RKO (cell line): ENCODE results near the gene UBL4A.

Experiments
- DNase-seq: peaks from one replicate; pipeline ENCODE4 v3.0.0-alpha.2; 2016; ENCODE audit warnings: low spot score

The UBL4A gene

DNA sequence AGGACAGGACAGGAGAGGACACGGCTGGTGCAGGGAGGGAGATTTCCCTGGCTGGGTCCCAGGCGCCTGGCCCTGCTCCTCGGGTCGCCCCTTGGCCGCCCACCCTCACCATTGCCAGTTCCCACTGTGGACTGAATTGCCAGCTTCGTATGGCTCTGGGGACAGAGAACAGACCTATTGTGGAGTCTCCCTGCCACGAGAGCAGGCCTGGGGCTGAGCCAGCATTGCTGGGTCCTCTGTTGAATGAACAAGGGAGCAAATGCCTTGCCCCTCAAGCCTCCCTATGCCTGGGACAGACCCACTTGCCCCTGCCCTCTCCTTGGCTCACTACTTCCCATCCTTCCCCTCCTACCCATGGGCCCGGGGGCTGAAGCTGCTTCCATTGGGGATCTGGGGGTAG lies 24.0 kb downstream of the UBL4A start:
- no peak for DNase-seq

DNA sequence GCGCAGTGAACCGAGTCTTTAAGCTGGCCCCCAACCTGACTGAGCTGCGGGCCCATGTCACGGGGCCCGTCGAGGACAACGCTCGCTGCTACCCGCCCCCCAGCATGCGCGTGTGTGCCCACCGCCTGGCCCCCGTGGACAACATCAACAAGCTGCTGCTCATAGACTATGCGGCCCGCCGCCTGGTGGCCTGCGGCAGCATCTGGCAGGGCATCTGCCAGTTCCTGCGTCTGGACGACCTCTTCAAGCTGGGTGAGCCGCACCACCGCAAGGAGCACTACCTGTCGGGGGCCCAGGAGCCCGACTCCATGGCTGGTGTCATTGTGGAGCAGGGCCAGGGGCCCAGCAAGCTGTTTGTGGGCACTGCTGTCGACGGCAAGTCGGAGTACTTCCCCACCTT lies 26.1 kb downstream of the UBL4A start:
- DNase-seq, result no peak

DNA sequence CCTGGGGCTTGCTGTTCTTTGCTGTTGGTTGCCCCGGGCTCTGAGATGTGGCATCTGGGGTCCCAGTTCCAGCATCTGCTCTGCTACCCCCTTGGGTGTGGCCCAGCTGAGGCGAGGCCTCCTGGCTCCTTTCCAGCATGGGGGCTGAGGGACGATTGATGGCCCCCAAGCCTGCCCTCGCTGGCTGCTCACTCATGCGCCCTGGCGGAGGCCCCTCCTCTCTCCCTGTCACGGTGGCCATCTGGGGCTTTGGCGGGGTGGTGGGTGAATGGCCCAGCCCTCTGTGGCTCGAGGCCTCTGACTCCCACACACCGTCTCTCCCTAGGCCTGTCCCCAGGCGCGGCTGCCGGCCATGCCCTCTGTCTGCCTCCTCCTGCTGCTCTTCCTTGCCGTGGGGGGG lies 26.6 kb downstream of the UBL4A start:
- no peak for DNase-seq

DNA sequence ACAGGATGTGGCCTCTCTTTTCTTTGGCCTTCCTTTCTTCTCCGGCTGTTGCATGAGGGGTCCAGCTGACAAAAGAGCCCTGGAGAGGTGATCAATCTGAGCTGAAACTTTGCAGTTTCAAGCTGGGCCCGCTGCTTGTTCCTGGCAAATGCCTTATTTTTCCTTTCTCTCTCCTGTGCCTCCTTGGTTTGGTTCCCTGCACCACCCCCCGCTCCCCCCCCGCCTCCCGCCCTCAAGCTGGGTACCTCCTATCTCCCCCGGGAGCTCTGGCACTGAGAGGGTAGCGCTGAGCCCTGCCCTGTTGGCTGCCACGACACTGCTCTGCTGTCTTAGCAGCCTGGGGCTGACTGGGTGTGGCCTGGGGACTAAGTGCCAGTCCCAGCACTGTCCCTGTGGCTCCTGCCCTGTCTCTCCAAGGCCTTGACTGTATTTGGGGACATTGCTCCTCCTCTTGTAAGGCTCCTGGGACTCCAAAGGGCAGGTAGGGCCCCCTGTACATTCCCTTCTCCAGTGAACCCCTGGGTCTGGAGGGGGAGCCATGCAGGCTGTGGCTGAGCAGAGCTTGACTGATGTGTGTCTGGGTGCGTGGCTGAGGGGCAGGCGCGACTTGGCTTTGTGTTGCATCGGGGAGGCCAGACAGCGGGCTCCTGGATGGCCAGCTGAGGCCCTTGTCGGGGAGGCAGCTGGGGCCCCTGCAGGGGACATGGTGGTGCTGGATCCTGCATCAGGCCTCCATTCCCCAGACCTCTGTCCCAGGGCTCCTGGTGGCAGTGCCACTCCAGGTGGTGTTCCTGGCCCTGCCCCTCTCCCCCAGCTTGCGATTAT lies 27.2 kb downstream of the UBL4A start:
- DNase-seq, result no peak

DNA sequence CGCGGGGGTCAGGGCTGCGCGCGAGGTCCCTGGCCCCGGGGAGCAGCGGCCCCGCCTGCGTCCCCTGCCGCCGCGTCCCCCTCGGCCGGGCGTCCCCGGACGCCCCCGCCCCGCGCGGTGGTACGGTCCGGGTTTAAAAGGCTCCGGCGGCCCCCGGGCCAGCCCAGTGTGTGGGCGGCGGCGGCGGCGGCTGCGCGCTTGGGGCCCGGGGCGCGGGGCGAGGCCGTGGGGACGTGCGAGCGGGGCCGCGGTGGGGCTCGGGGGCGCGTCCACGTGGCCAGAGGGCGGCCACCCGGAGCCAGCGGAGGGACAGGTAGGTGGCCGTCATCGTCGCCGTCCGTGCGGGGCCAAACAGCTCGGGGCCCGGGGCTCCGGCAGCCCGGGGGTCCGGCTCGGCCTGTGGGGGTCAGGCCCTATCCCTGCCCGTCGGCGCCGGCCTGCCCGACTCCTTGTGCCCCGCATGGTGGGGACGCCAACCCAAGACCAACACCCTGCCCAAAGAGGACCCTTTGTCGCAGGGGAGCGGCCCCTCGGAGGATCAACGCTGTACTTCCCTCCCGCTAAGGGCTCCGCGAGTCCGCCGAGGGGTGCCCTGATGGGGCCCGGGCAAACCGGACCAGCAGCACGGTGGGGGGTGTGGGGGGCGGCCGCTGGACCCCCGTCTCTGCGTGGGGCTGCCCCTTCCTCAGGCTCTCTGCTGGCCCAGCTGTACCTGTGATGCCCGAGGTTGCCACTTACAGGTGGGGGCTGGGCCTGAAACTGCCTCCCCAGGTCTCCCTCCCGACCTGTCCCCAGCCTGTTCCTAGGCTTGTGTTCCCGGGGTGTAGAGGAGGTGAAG lies 28.1 kb downstream of the UBL4A start, which contains the start of gene PLXNA3:
PLXNA3 (plus strand) TSS at position 166 of the 838 bp plus-strand sequence. CDS start 1,903 bp downstream, outside the sequence.
- DNase-seq, result no peak

DNA sequence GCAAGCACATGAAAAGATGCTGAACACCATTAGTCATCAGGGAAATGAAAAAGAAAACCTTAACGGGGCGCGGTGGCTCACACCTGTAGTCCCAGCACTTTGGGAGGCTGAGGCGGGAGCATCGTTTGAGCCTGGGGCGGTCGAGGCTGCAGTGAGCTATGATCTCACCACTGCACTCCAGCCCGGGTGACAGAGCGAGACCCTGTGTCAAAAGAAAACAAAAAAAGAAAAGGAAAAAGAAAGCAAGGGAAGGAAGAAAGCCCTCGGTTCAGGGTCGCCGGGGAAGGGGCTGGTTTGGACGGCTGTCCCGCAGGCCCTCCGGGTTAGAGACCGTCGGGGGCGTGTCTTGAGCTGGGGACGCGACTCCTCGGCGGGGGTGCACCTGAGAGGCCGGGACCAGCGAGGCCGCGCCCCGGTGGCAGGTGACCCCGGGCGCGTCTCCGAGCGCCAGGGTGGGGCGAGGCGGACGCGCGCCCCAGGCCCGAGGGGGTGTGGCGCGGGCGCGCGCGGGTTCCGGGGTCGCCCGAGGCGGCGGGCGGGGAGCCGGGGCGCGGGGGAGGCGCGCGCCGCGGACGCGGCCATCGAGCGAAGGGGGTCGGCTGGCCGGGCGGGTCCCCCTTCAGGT lies 28.8 kb downstream of the UBL4A start:
- peak; percentile 22 for DNase-seq

DNA sequence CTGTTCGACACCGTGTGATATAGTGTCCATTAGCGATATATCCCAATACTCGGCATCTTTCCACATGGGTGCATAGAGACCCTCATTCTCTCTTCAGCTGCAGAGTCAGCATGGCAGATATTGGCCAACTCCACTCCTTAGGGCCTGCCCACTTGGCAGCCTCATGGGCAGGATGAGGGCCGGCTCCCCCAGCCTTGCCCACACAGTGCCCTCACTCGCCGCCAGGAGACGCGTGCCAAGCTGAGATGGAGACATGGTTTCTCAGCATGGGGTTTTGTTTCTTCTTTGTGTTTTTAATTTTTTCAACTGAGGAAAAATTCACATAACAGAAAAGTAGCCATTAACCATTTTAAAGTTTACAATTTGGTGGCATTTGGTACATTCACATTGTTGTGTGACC lies 33.6 kb downstream of the UBL4A start:
- DNase-seq, result no peak

DNA sequence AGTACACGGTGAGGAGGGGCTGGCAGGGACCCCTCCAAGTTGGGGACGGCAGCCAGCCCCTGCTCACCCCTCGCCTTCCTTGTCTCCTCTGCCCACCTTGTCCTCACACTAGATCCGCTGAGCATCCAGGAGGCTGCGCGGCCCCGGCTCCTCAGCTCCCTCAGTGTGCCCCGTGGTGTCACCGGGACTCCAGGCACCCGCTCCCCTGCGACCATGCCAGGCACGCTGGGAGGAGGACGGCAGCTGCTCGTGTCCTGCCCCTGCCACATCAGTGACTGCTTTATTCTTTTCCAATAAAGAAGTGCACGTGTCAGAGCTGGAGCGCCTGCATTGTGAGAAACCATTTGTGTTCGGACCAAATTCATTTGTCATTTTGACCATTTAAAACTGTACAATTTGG lies 36.1 kb downstream of the UBL4A start:
- DNase-seq, result no peak

DNA sequence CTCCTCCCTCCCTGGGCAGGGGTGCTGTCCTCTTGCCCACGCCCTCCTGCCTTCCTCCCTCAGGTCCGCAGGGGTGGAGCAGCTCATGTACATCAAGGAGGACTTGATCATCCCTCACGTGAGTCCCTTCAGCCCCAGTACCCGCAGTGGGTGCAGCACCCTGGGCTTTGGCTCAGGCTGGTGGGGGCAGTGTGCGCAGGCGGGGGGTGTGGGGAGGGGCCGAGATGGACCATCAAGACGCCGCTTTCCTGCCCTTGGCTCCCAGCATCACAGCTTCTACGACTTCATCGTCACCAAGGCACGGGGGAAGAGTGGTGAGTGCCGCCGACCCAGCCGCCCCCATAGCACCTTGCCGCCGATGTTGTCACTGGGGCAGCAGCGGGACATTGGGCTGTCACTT lies 36.8 kb downstream of the UBL4A start:
- DNase-seq, result no peak

DNA sequence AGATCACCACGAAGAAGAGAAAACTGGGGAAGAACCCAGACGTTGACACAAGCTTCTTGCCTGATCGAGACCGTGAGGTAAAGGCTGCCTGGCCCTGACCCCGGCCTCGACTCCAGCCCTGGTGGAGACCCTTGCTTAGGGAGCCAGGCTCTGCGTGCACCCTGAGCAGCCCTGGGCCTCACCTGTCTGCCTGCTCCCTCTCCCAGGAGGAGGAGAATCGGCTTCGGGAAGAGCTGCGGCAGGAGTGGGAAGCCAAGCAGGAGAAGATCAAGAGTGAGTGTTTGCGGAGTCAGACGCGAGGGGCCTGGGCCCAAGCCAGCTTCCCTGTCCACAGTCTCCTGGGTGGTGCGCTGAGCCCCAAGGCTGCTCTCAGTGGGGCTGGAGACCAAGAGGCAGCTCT lies 37.9 kb downstream of the UBL4A start:
- no peak for DNase-seq

DNA sequence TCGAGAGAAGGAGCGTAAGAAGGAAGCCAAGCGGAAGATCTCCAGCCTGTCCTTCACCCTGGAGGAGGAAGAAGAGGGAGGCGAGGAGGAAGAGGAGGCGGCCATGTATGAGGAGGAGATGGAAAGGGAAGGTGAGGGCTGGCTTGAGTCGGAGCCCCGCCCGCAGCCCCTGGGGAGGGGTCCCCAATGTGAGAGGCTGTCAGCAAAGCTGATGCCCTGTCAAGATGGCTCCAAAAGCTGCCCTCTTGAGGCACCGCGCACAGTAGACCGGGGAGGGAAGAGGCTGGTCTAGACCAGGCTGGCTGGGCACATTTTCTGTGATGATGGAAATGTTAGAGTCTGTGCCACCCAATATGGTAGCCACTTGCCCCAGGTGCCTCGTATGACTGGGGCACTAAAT lies 40.0 kb downstream of the UBL4A start:
- no peak for DNase-seq

DNA sequence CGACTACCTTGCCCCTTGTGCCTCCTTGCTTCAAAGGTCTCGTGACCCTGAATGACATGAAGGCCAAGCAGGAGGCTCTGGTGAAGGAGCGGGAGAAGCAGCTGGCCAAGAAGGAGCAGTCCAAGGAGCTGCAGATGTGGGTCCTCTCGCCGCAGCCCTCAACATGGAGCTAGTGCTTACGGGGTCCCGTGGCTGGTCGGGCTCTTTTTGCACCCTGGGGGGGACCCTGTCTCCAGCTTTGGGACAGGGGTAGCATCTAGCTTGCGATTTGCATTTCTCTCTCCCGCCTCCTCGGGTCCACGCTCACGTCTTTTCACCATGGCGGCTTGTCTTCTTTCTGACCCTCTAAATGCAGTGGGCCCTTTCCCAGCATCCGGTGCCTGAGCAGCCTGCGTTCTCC lies 40.6 kb downstream of the UBL4A start:
- DNase-seq, result no peak

DNA sequence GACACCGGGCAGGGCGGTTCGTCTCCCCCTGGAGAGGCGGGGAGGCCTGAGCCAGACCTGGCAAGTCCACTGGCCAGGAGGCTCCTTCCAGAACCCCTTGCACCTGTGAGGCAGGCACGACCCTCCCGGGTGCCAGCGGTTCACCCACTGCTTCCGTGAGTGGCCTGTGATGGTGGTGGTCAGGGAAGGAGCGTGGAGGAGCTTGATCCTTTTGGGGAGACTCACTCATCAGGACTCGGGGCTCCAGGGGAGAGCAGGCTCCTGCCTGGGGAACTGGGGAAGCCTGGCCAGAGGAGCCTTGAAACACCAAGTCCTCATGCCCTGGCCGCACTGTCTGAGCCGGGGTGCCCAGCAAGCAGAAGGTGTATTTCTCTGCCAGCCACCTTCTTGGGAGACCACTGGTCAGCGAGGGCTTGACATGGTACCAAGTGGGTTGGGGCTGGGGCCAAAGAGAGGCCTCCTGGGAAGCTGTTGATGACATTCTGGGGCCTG lies 41.6 kb downstream of the UBL4A start:
- no peak for DNase-seq

DNA sequence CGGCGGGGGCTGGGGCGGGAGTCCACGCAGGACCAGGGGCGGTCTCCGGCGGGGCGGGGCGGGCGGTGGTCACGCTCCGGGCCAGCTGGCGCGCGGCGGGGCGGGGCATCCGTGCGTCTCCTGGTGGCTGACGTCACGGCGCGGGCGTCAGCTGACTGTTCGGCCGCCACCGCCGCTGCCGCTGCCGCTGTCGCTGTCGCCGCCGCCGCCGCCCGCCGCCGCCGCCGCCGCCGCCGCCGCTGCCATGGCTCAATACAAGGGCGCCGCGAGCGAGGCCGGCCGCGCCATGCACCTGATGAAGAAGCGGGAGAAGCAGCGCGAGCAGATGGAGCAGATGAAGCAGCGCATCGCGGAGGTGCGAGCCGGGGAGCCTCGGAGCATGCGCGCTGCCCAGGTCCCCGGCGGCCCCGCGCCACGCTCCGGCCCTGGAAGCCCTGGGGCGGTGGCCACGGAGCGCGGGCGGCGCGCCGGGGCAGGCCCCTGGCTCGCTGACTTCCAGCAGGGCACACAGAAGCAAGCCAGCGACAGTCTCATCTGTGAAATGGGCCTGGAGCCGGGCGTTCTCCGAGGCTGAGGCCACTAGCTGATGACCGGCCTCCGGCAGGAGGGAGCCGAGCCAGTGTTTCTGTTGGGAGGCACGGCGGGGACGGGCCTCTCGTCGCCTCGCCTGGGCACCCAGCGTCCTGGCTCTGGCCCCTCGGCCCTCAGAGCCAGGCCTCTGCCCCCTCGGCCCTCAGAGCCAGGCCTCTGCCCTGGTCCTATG lies 42.2 kb downstream of the UBL4A start, which contains the start of gene FAM50A:
FAM50A (plus strand) TSS at position 150 of the 763 bp plus-strand sequence; CDS start at position 245, 95 bp downstream.
- peak; percentile 61 for DNase-seq

DNA sequence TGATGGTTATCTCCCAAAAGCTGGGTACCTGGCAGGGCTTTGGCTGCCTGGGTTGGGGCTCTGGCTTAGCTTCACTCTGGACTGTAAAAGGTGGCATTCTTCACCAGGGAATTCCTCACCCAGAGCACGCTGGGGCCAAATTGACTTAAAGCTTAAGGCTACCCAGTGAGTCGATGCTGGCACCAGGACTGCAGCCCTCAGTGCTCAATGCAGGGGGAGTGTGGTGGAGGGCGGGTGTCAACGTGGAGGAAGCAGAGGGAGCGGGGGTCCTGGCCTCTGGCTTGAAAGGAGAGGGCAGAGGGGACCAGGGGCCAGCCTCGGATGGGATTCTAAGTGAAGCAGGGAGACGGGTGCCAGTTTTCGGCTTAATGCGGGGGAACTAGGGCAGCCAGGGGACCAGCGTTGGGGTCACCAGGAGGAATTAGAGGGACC lies 42.9 kb downstream of the UBL4A start:
- no peak for DNase-seq

DNA sequence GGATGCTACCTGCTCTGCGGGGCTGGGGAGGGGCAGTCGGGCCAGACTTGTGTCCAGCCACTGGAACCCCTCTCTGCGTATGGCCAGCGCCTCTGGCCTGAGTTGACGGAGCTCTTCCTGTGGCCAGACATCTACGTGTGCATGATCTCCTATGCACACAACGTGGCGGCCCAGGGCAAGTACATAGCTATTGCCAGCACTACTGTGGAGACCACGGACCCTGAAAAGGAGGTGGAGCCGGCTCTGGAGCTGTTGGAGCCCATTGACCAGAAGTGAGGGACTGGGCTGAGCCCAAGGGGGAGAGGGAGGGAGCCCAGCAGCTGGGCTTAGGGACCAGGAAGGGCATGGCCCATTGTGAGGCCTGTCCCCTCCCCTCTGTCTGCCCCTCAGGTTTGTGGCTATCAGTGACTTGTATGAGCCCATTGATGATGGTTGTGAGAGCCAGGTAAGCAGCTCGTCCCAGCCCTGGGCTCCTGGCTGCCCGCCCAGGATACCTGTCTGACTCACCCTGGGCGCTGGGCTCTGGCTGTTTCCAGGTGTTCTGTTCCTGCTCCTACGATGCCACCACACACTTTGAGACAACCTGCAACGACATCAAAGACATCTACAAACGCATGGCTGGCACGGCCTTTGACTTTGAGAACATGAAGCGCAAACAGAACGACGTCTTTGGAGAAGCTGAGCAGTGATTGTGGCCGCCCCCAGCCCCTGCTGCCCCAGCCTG lies 44.3 kb downstream of the UBL4A start:
- DNase-seq, result no peak

DNA sequence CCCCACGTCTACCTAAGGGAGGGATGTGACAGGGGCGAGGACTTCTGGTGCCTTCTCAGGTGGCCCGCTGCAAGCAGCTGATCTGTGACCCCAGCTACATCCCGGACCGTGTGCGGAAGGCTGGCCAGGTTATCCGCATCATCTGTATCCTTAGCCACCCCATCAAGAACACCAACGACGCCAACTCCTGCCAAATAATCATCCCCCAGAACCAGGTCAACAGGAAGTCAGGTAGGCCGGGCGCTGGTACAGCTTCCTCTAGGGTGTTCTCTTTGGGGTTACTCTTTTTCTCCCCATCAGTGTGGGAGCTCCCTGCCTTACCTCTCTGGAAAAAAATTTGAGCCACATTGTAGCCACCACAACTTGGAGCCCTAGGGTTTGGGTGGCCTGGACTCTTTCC lies 44.9 kb downstream of the UBL4A start:
- no peak for DNase-seq

DNA sequence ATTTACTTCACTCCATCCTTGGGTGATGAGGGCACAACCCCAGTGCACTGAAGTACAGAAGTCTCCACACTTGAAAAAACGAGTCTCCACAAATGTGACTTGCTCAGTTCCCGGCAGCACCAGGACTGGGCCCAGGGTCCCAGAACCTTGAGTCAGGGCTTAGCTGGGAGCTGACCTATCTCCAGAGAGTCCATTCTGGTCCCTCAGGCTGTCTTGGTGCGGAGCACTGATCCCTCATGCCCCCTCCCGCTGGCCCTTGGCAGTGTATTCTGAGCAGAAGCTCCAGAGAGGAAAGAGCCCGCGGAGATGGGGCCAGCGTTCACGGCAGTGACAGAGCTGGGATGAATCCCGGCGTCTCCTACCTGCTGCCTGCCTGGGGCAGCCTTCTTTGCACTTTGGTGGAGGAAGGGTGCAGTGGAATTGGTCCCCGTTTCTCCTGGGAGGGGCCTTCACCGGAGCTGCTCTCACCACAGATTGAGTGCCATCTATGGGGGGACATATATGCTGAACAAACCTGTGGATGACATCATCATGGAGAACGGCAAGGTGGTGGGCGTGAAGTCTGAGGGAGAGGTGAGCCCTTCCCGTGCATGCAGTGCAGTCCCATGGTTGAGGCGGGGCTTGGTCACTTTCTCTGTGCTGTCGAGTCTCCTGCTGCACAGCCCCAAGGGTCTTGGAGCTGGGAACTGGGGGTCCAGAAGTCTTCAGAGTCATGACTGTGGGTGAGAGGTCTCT lies 45.6 kb downstream of the UBL4A start:
- no peak for DNase-seq

DNA sequence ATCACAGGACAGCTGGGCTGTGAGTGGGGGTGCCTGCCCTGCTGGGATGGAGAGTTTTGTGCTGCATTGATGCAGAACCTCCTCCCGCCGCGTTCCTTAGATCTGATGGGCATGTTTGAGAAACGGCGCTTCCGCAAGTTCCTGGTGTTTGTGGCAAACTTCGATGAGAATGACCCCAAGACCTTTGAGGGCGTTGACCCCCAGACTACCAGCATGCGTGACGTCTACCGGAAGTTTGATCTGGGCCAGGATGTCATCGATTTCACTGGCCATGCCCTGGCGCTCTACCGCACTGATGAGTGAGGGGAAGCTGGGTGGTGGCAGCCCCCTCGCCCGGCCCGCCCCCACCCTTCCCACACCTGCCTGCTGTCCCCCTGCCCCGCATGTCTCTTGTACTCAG lies 46.6 kb downstream of the UBL4A start:
- no peak for DNase-seq
